HEK293T (cell line): ENCODE data around the gene STXBP6.

Experiments used
- ARNT ChIP-seq: fragments of 450-650 bp; IDR thresholded peaks from 2 replicates; pipeline ENCODE4 v1.6.1; 2017; ENCODE audit warnings: mild to moderate bottlenecking
- BHLHE40 ChIP-seq: fragments of 450-650 bp; IDR thresholded peaks from 2 replicates; pipeline ENCODE4 v1.6.1; 2016; ENCODE audit warnings: mild to moderate bottlenecking, moderate library complexity, borderline replicate concordance
- CTBP1 ChIP-seq: fragments of 450-650 bp; IDR thresholded peaks from 2 replicates; pipeline ENCODE4 v1.6.1; 2016; ENCODE audit warnings: borderline replicate concordance
- FOXA1 ChIP-seq: fragments of 450-650 bp; IDR thresholded peaks from 2 replicates; pipeline ENCODE4 v1.6.1; 2016; ENCODE audit warnings: mild to moderate bottlenecking
- FOXK2 ChIP-seq: fragments of 450-650 bp; IDR thresholded peaks from 2 replicates; pipeline ENCODE4 v1.6.1; 2016; ENCODE audit warnings: mild to moderate bottlenecking
- HDGF ChIP-seq: fragments of 450-650 bp; IDR thresholded peaks from 2 replicates; pipeline ENCODE4 v1.6.1; 2017; ENCODE audit warnings: antibody characterized with exemption, borderline replicate concordance
- LEF1 ChIP-seq: fragments of 450-650 bp; IDR thresholded peaks from 2 replicates; pipeline ENCODE4 v1.6.1; 2017; ENCODE audit warnings: mild to moderate bottlenecking, borderline replicate concordance
- NFRKB ChIP-seq: fragments of 450-650 bp; IDR thresholded peaks from 2 replicates; pipeline ENCODE4 v1.6.1; 2016; ENCODE audit warnings: mild to moderate bottlenecking, moderate library complexity
- SP1 ChIP-seq: fragments of 450-650 bp; IDR thresholded peaks from 2 replicates; pipeline ENCODE4 v1.6.1; 2017
- SUZ12 ChIP-seq: fragments of 450-650 bp; IDR thresholded peaks from 2 replicates; pipeline ENCODE4 v1.6.1; 2016; ENCODE audit warnings: mild to moderate bottlenecking
- TARDBP ChIP-seq: fragments of 450-650 bp; IDR thresholded peaks from 2 replicates; pipeline ENCODE4 v1.6.1; 2016
- ZNF384 ChIP-seq: fragments of 450-650 bp; IDR thresholded peaks from 2 replicates; pipeline ENCODE4 v1.6.1; 2016
- TF ChIP-seq, protein P1 (sequence below): fragments of 450-650 bp; IDR thresholded peaks from 2 replicates; pipeline ENCODE4 v1.6.1; 2016

DNA sequence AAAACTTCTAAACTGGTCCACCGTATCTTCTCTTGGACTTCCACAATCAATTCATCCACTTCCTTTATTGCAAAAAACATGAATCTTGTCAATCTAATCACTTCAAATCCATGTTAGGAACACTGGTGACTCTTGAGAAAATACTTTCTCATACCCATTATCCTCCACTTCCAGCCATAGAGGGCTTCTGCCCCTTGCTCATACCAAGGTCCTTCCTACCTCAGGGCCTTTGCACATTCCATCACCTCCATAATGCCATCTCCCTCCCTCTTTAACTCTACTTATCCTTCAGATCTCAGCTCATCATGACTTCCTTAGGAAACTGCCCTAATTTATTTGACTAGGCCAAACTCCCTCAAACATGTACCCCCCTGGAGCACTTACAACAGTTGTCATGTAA lies 16.6 kb downstream of the STXBP6 start:
- TF ChIP-seq LEF1 (no peak), FOXA1 (no peak), TARDBP (no peak), SP1 (no peak), ZNF384 (no peak), HDGF (no peak), FOXK2 (no peak), ARNT (no peak), NFRKB (no peak), SUZ12 (no peak), CTBP1 (no peak), BHLHE40 (no peak)
- TF ChIP-seq, protein P1, sequence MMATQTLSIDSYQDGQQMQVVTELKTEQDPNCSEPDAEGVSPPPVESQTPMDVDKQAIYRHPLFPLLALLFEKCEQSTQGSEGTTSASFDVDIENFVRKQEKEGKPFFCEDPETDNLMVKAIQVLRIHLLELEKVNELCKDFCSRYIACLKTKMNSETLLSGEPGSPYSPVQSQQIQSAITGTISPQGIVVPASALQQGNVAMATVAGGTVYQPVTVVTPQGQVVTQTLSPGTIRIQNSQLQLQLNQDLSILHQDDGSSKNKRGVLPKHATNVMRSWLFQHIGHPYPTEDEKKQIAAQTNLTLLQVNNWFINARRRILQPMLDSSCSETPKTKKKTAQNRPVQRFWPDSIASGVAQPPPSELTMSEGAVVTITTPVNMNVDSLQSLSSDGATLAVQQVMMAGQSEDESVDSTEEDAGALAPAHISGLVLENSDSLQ = no peak
